Natural killer cell treated with Interleukin-12 subunit alpha and Interleukin-12 subunit beta and Interleukin-15 and Interleukin-18, amount 100 ng/mL, for 72 hours (primary cell): ENCODE data around the gene ACAP2. TPM values are rescaled to one million over a fixed set of nuclear protein-coding genes. Genes with fewer than 3 reads are reported as not detected.
"Not testable (repeated sequence)": the region's sequence is repeated elsewhere in the genome, so short reads cannot be mapped to it uniquely, and the experiment has no call there.

Source experiments
- ATAC-seq, 2 donors: fragments of 150-1000 bp; cut with Tn5 transposase in 1 of 2; sonication (Bioruptor Pico), chemical (Tn5 transposase) in 1 of 2; 2 replicates each; pipeline ENCODE4 v1.10.0; 2021
- DNase-seq: peaks from one replicate; pipeline ENCODE4 v3.0.0; 2022; ENCODE audit warnings: low spot score
- H3K27ac Mint-ChIP-seq, 2 donors: 1 replicate in 1 of 2; 2 replicates in 1 of 2; pipeline ENCODE4 v1.8.0; 2022; ENCODE audit warnings: mixed read lengths in 2 of 2, mild to moderate bottlenecking in 1 of 2, moderate library complexity in 1 of 2
- H3K27me3 Mint-ChIP-seq, 2 donors: 1 replicate in 1 of 2; 2 replicates in 1 of 2; pipeline ENCODE4 v1.8.0; 2022; ENCODE audit warnings: mixed read lengths in 2 of 2
- H3K36me3 Mint-ChIP-seq: one replicate; pipeline ENCODE4 v1.8.0; 2022; ENCODE audit warnings: mixed read lengths
- H3K4me1 Mint-ChIP-seq, 2 donors: 1 replicate in 1 of 2; 2 replicates in 1 of 2; pipeline ENCODE4 v1.8.0; 2022; ENCODE audit warnings: low read depth in 2 of 2, mixed read lengths in 2 of 2, mild to moderate bottlenecking in 1 of 2
- H3K4me3 Mint-ChIP-seq: one replicate; pipeline ENCODE4 v1.8.0; 2022; ENCODE audit warnings: mixed read lengths
- H3K9me3 Mint-ChIP-seq: 2 replicates; pipeline ENCODE4 v1.8.0; 2022; ENCODE audit warnings: mixed read lengths
- total RNA-seq, 2 donors: library from RNA; stranded (reverse); gene quantifications; one replicate each; pipeline ENCODE4 v1.2.3, GENCODE V29; 2022

ACAP2 gene
- total RNA-seq, 2 donors from 2014 or later = 48.1 to 60.0 TPM

DNA sequence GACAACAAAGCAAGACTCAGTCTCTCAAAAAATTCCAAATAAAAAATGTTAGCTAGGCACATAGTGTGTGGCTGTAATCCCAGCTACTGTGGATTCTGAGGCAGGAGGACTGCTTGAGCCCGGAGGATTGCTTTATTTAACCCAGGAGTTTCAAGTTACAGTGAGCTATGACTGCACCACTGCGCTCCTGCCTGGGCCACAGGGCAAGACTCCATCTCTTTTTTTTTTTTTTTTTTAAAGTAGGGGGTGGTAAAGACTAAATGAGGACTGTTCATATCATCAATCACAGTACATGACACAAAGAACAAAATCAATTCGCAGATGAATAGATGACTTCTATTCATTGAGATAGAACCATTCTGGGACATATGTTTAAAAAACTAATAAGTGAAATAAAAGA is 48.1 kb downstream of the ACAP2 start:
- DNase-seq (no peak), ATAC-seq (no peak)
- no peak overlapping the region for H3K27ac Mint-ChIP-seq
- H3K4me1 Mint-ChIP-seq = peaks cover 24 to 32% of the 10 kb centered on the region in 2 donors
- H3K27me3 Mint-ChIP-seq = no peaks in the 10 kb centered on the region
- no peaks in the 10 kb centered on the region for H3K36me3 Mint-ChIP-seq
- no peak overlapping the region for H3K4me3 Mint-ChIP-seq
- H3K9me3 Mint-ChIP-seq = no peaks in the 10 kb centered on the region

DNA sequence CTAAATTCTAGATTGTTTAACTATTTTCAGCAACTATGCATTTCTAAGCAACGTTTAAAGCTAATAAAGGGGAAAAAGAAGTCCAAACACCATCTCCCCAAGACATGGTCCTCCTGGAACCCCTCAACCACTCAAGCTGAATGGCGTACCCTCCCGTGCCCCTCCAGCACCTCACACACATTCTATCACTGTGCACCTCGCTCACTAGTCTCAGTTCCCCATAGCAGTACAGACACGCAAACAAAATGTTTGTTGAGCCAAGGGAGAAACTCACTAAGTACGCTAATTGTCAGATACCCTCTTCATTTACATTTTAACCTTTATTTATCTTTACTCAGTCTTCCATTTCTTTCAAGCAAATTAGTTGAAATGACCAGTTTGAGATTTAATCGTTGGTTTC is 48.8 kb downstream of the ACAP2 start:
- ATAC-seq = no peak
- Mint-ChIP-seq H3K4me3 (no peak overlapping the region), H3K36me3 (no peaks in the 10 kb centered on the region), H3K4me1 (peaks cover 24 to 32% of the 10 kb centered on the region in 2 donors), H3K9me3 (no peaks in the 10 kb centered on the region), H3K27ac (no peak overlapping the region), H3K27me3 (no peaks in the 10 kb centered on the region)
- DNase-seq = no peak

- H3K27me3 Mint-ChIP-seq = no peaks in the 10 kb centered on the region
- no peak for ATAC-seq
- H3K9me3 Mint-ChIP-seq = no peaks in the 10 kb centered on the region
- H3K4me3 Mint-ChIP-seq = no peak overlapping the region
- peaks cover 6% of the 10 kb centered on the region for H3K36me3 Mint-ChIP-seq
- peaks cover 26 to 27% of the 10 kb centered on the region in 2 donors for H3K4me1 Mint-ChIP-seq
- H3K27ac Mint-ChIP-seq = peak overlapping the region in 1 of 2 donors; percentile 51
- DNase-seq = no peak
Observed at GRCh38 chr3:195388380-195388779, 54.4 kb downstream of the ACAP2 start.

DNA sequence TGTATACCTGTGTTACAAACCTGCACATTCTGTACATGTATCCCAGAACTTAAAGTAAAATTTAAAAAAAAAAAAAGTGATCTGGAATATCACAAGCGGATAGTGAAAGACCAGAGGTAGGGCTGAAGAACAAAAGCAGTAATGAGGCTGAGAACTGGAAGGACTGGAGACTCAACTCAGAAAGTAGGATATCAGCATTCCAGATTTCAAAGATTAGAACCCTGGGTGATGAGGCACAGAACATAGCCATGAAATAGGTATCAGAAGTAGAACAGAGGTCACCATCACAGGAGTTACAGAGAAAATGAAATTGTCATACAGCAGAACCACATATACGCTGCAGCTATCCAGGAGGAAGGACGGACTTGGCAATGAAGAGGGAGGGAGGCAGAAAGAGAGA is 56.1 kb downstream of the ACAP2 start:
- Mint-ChIP-seq H3K27ac (no peak overlapping the region), H3K9me3 (no peaks in the 10 kb centered on the region), H3K36me3 (peaks cover 6% of the 10 kb centered on the region), H3K27me3 (no peaks in the 10 kb centered on the region), H3K4me3 (no peak overlapping the region), H3K4me1 (peaks cover 24 to 28% of the 10 kb centered on the region in 2 donors)
- DNase-seq = no peak
- ATAC-seq = no peak

DNA sequence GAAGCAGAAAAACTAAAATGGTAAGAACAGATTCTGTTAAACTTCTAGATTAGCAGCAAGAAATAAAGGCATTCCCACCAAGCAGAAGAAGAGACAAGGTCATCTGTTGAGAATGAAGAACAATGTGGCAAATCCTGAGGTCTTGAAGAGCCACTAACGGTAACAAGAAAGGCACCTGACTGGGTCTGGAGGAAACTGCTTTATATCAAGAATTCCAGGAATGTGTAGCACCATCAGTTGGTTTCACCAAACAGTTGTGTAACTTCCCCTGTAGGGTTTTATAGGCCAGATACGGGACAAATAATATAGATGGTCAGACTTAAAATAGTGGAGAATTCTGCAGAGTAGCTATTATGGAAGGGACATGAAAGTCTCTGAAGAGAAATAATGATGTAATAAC is 57.3 kb downstream of the ACAP2 start:
- Mint-ChIP-seq H3K27ac (peak overlapping the region in 1 of 2 donors; percentile 20), H3K4me1 (peaks cover 30 to 36% of the 10 kb centered on the region in 2 donors)
- ATAC-seq = no peak

GRCh38 chr3:195384952-195385351 is 57.9 kb downstream of the ACAP2 start:
- DNase-seq = no peak
- Mint-ChIP-seq H3K36me3 (peaks cover 6% of the 10 kb centered on the region), H3K27ac (peak overlapping the region in 1 of 2 donors; percentile 20), H3K27me3 (no peaks in the 10 kb centered on the region), H3K4me1 (peaks cover 30 to 36% of the 10 kb centered on the region in 2 donors), H3K4me3 (no peak overlapping the region), H3K9me3 (no peaks in the 10 kb centered on the region)
- ATAC-seq = no peak

More for the DNA sequence above, 57.3 kb downstream of the ACAP2 start:
- H3K4me3 Mint-ChIP-seq = no peak overlapping the region
- DNase-seq = no peak
- no peaks in the 10 kb centered on the region for H3K9me3 Mint-ChIP-seq
- peaks cover 6% of the 10 kb centered on the region for H3K36me3 Mint-ChIP-seq
- no peaks in the 10 kb centered on the region for H3K27me3 Mint-ChIP-seq

- ATAC-seq (no peak), DNase-seq (no peak)
- peaks cover 0 to 8% of the 10 kb centered on the region in 2 donors for H3K4me1 Mint-ChIP-seq
- no peaks in the 10 kb centered on the region for H3K9me3 Mint-ChIP-seq
- H3K36me3 Mint-ChIP-seq = peaks cover 10% of the 10 kb centered on the region
- H3K27me3 Mint-ChIP-seq = no peaks in the 10 kb centered on the region
- no peak overlapping the region for H3K27ac Mint-ChIP-seq
- H3K4me3 Mint-ChIP-seq = no peak overlapping the region
Observed at GRCh38 chr3:195372220-195372619, 70.6 kb downstream of the ACAP2 start.

DNA sequence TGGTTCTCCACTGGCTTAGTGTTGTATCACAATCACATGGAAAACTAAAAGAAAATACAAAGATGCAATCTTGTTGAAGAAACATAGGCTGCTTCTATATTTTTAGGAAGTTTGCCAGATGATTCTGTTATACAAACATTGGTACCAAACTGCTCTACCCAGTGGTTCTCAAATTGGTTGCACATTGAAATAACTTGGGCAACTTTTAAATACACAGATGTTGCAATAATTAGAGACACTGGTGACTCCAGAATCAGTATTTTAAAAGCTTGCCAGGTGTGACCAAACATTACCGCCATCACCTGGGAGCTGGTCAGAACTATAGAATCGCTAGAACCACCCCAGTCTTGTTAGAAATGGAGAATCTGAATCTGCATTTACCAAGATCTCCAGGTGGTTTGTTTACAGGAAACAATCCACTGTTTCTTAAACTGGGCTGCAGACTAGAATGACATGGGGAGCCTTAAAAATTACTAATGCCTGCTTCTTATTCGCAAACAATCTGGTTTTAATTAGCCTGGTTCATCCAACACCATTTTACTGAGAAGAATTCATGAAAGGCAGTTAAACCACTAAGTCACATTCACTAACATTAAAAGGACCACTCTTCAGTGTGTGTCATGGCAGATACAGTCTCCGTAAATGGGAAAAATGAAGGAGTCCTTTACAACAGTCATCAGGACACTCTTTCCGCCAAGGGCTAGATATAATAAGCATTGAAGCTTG is 76.5 kb downstream of the ACAP2 start:
- DNase-seq (no peak), ATAC-seq (no peak)
- Mint-ChIP-seq H3K27ac (no peak overlapping the region), H3K27me3 (no peaks in the 10 kb centered on the region), H3K4me3 (no peak overlapping the region), H3K36me3 (peaks cover 21% of the 10 kb centered on the region), H3K9me3 (no peaks in the 10 kb centered on the region), H3K4me1 (peaks cover 18 to 23% of the 10 kb centered on the region in 2 donors)

- no peaks in the 10 kb centered on the region for H3K27me3 Mint-ChIP-seq
- peaks cover 19% of the 10 kb centered on the region for H3K36me3 Mint-ChIP-seq
- ATAC-seq (no peak), DNase-seq (no peak)
- no peak overlapping the region for H3K4me3 Mint-ChIP-seq
- H3K9me3 Mint-ChIP-seq = no peaks in the 10 kb centered on the region
- H3K27ac Mint-ChIP-seq = no peak overlapping the region
- peaks cover 21% of the 10 kb centered on the region in 2 donors for H3K4me1 Mint-ChIP-seq
Observed at GRCh38 chr3:195365371-195365770, 77.4 kb downstream of the ACAP2 start.

DNA sequence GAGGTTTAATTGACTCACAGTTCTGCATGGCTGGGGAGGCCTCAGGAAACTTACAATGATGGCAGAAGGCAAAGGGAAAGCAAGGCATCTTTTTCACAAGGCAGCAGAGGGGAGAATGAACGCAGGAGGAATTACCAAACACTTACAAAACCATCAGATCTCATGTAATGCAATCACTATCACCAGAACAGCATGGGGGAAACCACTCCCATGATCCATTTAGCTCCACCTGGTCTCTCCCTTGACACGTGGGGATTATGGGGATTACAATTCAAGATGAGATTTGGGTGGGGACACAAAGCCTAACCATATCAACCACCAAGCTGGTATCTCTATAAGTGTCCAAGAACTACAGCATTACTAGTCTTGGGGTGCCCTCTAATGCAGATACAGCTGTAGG is 85.0 kb downstream of the ACAP2 start:
- H3K9me3 Mint-ChIP-seq, DNase-seq, H3K36me3 Mint-ChIP-seq, ATAC-seq, H3K27me3 Mint-ChIP-seq, H3K4me3 Mint-ChIP-seq: not testable (repeated sequence)
- Mint-ChIP-seq H3K4me1 (peaks cover 51 to 52% of the 10 kb centered on the region in 2 donors), H3K27ac (peak overlapping the region in 1 of 2 donors; percentile 70)

- no peak overlapping the region for H3K4me3 Mint-ChIP-seq
- ATAC-seq (no peak), DNase-seq (no peak)
- no peaks in the 10 kb centered on the region for H3K9me3 Mint-ChIP-seq
- H3K27ac Mint-ChIP-seq = no peak overlapping the region
- H3K4me1 Mint-ChIP-seq = peaks cover 42 to 44% of the 10 kb centered on the region in 2 donors
- H3K36me3 Mint-ChIP-seq = no peaks in the 10 kb centered on the region
- H3K27me3 Mint-ChIP-seq = no peaks in the 10 kb centered on the region
Observed at GRCh38 chr3:195356151-195357086, 86.4 kb downstream of the ACAP2 start.

- ATAC-seq, H3K36me3 Mint-ChIP-seq: not testable (repeated sequence)
Observed at GRCh38 chr3:195354009-195354408, 88.8 kb downstream of the ACAP2 start.

DNA sequence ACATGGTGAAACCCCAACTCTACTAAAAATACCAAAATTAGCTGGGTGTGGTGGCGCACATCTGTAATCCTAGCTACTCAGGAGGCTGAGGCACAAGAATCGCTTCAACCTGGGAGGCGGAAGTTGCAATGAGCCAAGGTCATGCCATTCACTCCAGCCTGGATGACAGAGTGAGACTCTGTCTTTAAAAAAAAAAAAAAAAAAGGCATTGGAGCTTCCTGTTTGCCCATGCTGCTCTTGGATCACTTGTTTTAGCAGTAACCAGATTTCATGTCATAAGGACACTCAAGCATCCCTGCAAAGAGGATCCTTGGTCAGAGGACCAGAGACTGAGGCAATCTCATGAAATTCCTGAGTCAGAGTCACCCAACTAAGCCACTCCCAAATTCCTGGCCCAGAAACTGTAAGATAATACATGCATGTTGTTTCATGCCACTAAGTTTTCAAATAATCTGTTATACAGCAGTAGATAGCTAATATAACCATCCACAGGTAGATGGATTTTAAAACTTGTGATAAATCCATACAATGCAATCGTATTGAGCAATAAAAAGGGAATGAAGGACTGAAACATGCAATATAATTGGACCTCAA is 89.8 kb downstream of the ACAP2 start:
- H3K27ac Mint-ChIP-seq = no peak overlapping the region
- no peaks in the 10 kb centered on the region for H3K36me3 Mint-ChIP-seq
- peaks cover 24 to 25% of the 10 kb centered on the region in 2 donors for H3K4me1 Mint-ChIP-seq
- no peak for ATAC-seq
- no peak overlapping the region for H3K4me3 Mint-ChIP-seq
- DNase-seq = no peak
- H3K9me3 Mint-ChIP-seq = no peaks in the 10 kb centered on the region
- H3K27me3 Mint-ChIP-seq = no peaks in the 10 kb centered on the region

More at GRCh38 chr3:195354009-195354408, 88.8 kb downstream of the ACAP2 start:
- not testable (repeated sequence) for H3K27me3 Mint-ChIP-seq, H3K9me3 Mint-ChIP-seq, H3K4me3 Mint-ChIP-seq, H3K27ac Mint-ChIP-seq, DNase-seq
- H3K4me1 Mint-ChIP-seq = peaks cover 30 to 33% of the 10 kb centered on the region in 2 donors
